Measurements from ENCODE around the gene CCDC149. TPM values are rescaled to one million over a fixed set of nuclear protein-coding genes. Genes with fewer than 3 reads are reported as not detected.

The CCDC149 gene
- total RNA-seq, 1 donor from 2014 or later = 10.2 TPM

DNA sequence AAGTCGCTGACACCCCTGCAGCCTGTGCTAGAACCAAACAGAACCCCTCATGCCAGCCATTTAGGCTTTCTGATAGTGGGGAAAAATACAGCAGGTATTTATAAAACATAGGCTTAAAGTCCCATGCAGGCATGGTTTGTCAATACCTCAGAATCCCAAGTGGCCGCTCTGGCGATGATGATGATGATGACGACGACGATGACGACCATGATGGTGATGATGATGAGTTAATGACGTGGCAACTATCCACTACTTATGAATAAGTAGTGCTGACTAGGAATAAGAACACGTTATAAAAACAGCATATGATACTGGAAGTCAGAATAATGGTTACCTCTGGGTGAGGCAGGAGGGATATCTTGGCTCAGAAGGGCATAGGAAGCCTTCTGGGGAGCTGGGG is 18.0 kb downstream of the CCDC149 start:
- Mint-ChIP-seq H3K4me3 (ENCODE audit: unreplicated experiment) (no peak overlapping the region), H3K9me3 (ENCODE audit: unreplicated experiment) (no peaks in the 10 kb centered on the region), H3K27ac (ENCODE audit: unreplicated experiment) (no peak overlapping the region), H3K27me3 (ENCODE audit: low read depth, unreplicated experiment) (no peaks in the 10 kb centered on the region), H3K4me1 (ENCODE audit: low read depth, unreplicated experiment) (peaks cover 1% of the 10 kb centered on the region), H3K36me3 (ENCODE audit: low read depth, unreplicated experiment) (no peaks in the 10 kb centered on the region)
- TF ChIP-seq EZH2 (IDR thresholded peaks at IDR 0.05; ENCODE audit: insufficient read depth, low read length) = no peak
- TF ChIP-seq, protein P1, sequence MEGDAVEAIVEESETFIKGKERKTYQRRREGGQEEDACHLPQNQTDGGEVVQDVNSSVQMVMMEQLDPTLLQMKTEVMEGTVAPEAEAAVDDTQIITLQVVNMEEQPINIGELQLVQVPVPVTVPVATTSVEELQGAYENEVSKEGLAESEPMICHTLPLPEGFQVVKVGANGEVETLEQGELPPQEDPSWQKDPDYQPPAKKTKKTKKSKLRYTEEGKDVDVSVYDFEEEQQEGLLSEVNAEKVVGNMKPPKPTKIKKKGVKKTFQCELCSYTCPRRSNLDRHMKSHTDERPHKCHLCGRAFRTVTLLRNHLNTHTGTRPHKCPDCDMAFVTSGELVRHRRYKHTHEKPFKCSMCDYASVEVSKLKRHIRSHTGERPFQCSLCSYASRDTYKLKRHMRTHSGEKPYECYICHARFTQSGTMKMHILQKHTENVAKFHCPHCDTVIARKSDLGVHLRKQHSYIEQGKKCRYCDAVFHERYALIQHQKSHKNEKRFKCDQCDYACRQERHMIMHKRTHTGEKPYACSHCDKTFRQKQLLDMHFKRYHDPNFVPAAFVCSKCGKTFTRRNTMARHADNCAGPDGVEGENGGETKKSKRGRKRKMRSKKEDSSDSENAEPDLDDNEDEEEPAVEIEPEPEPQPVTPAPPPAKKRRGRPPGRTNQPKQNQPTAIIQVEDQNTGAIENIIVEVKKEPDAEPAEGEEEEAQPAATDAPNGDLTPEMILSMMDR (IDR thresholded peaks at IDR 0.05; ENCODE audit: insufficient read depth, low read depth, low read length) = no peak
- Histone ChIP-seq H3K79me2 (ENCODE audit: insufficient read depth, low read length) (no peaks in the 10 kb centered on the region), H3K9me3 (ENCODE audit: insufficient read depth, low read depth, low read length) (no peaks in the 10 kb centered on the region), H3K4me3 (ENCODE audit: insufficient read depth, low read depth, low read length) (no peak overlapping the region), H4K20me1 (ENCODE audit: insufficient read depth, low read length) (peaks cover 17% of the 10 kb centered on the region), H3K9ac (ENCODE audit: low read length) (no peak overlapping the region), H2AFZ (ENCODE audit: low read depth, low read length) (no peak overlapping the region), H3K36me3 (ENCODE audit: insufficient read depth, low read length) (no peaks in the 10 kb centered on the region), H3K4me1 (ENCODE audit: insufficient read depth, low read length) (peaks cover 6% of the 10 kb centered on the region), H3K27ac (ENCODE audit: low read depth, low read length) (no peak overlapping the region), H3K27me3 (ENCODE audit: insufficient read depth, low read length) (no peaks in the 10 kb centered on the region), H3K4me2 (ENCODE audit: low read length) (no peak overlapping the region)
- FAIRE-seq (no peak), DNase-seq (ENCODE audit: low read depth) (no peak)

DNA sequence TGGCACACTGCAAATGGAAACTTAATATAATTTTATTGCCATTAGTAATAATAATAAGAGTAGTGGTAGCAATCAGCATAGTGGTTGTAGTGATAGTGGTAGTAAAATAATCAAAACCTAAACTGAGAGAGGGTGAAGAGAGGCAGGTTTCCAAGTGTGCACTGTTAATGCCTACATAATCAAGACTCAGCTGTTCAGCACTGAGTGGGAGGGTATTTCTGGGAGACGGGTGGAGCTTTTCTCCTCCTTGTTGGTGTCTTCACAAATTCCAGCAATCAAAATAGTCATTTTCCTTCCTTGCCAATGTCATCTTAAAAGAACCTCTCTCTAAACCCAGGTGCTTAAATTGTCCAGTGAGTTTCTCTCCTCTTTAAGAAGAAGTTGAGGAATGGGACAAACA is 18.6 kb downstream of the CCDC149 start:
- no peaks in the 10 kb centered on the region for H3K36me3 ChIP-seq (ENCODE audit: insufficient read depth, low read length)
- TF ChIP-seq EZH2 (IDR thresholded peaks at IDR 0.05; ENCODE audit: insufficient read depth, low read length) = no peak
- TF ChIP-seq, protein P1 (IDR thresholded peaks at IDR 0.05; ENCODE audit: insufficient read depth, low read depth, low read length) = no peak
- DNase-seq (ENCODE audit: low read depth) = no peak
- H3K9ac ChIP-seq (ENCODE audit: low read length) = no peak overlapping the region
- H2AFZ ChIP-seq (ENCODE audit: low read depth, low read length) = no peak overlapping the region
- no peak for FAIRE-seq
- Mint-ChIP-seq H3K27ac (ENCODE audit: unreplicated experiment) (no peak overlapping the region), H3K9me3 (ENCODE audit: unreplicated experiment) (no peaks in the 10 kb centered on the region), H3K36me3 (ENCODE audit: low read depth, unreplicated experiment) (no peaks in the 10 kb centered on the region), H3K27me3 (ENCODE audit: low read depth, unreplicated experiment) (no peaks in the 10 kb centered on the region), H3K4me1 (ENCODE audit: low read depth, unreplicated experiment) (peaks cover 1% of the 10 kb centered on the region), H3K4me3 (ENCODE audit: unreplicated experiment) (no peak overlapping the region)
- H4K20me1 ChIP-seq (ENCODE audit: insufficient read depth, low read length) = peaks cover 17% of the 10 kb centered on the region
- H3K4me2 ChIP-seq (ENCODE audit: low read length) = no peak overlapping the region
- no peak overlapping the region for H3K27ac ChIP-seq (ENCODE audit: low read depth, low read length)
- H3K4me1 ChIP-seq (ENCODE audit: insufficient read depth, low read length) = peaks cover 6% of the 10 kb centered on the region
- no peaks in the 10 kb centered on the region for H3K79me2 ChIP-seq (ENCODE audit: insufficient read depth, low read length)
- no peaks in the 10 kb centered on the region for H3K9me3 ChIP-seq (ENCODE audit: insufficient read depth, low read depth, low read length)
- H3K27me3 ChIP-seq (ENCODE audit: insufficient read depth, low read length) = no peaks in the 10 kb centered on the region
- no peak overlapping the region for H3K4me3 ChIP-seq (ENCODE audit: insufficient read depth, low read depth, low read length)

DNA sequence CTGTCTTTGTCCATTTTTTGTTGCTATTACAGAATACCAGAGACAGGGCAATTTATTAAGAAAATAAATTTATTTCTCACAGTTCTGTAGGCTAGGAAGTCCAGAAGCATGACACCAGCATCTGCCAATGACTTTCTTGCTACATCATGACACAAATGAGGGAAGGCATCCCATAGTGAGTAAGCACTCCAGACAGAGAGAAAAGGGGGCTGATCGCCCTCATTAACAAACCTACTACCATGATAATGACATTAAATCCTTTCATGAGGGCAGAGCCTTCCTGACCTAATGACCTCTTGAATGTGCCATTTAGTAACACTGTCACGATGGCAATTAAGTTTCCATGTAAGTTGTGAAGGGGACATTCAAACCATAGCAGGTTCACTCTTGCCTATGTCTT is 20.1 kb downstream of the CCDC149 start:
- FAIRE-seq (no peak), DNase-seq (ENCODE audit: low read depth) (no peak)
- Mint-ChIP-seq H3K27ac (ENCODE audit: unreplicated experiment) (no peak overlapping the region), H3K9me3 (ENCODE audit: unreplicated experiment) (no peaks in the 10 kb centered on the region), H3K4me1 (ENCODE audit: low read depth, unreplicated experiment) (peaks cover 1% of the 10 kb centered on the region), H3K4me3 (ENCODE audit: unreplicated experiment) (no peak overlapping the region), H3K27me3 (ENCODE audit: low read depth, unreplicated experiment) (no peaks in the 10 kb centered on the region), H3K36me3 (ENCODE audit: low read depth, unreplicated experiment) (no peaks in the 10 kb centered on the region)
- H3K79me2 ChIP-seq (ENCODE audit: insufficient read depth, low read length) = no peaks in the 10 kb centered on the region
- no peak overlapping the region for H3K4me2 ChIP-seq (ENCODE audit: low read length)
- no peaks in the 10 kb centered on the region for H3K36me3 ChIP-seq (ENCODE audit: insufficient read depth, low read length)
- peaks cover 9% of the 10 kb centered on the region for H4K20me1 ChIP-seq (ENCODE audit: insufficient read depth, low read length)
- no peak overlapping the region for H3K4me3 ChIP-seq (ENCODE audit: insufficient read depth, low read depth, low read length)
- peaks cover 6% of the 10 kb centered on the region for H3K4me1 ChIP-seq (ENCODE audit: insufficient read depth, low read length)
- H3K27me3 ChIP-seq (ENCODE audit: insufficient read depth, low read length) = no peaks in the 10 kb centered on the region
- H2AFZ ChIP-seq (ENCODE audit: low read depth, low read length) = no peak overlapping the region
- H3K9me3 ChIP-seq (ENCODE audit: insufficient read depth, low read depth, low read length) = no peaks in the 10 kb centered on the region
- TF ChIP-seq EZH2 (IDR thresholded peaks at IDR 0.05; ENCODE audit: insufficient read depth, low read length) = no peak
- TF ChIP-seq, protein P1 (IDR thresholded peaks at IDR 0.05; ENCODE audit: insufficient read depth, low read depth, low read length) = no peak
- H3K27ac ChIP-seq (ENCODE audit: low read depth, low read length) = no peak overlapping the region
- no peak overlapping the region for H3K9ac ChIP-seq (ENCODE audit: low read length)

Data from astrocyte (in vitro differentiated cells and primary cell).